Gastroesophageal sphincter (tissue), 4 donors: ENCODE results near the gene HMG20B. TPM values are rescaled to one million over a fixed set of nuclear protein-coding genes. Genes with fewer than 3 reads are reported as not detected.

Experiments
- ATAC-seq: fragments of 150-250 bp; one replicate; pipeline ENCODE4 v1.9.1; 2016; ENCODE audit warnings: mild to moderate bottlenecking, moderate library complexity
- H3K27ac ChIP-seq, 4 donors: fragments of 200-600 bp; sonication (generic) in 3 of 4; 1 replicate in 3 of 4; 2 replicates in 1 of 4; pipeline ENCODE4 v1.5.1; 2016 to 2019
- H3K27me3 ChIP-seq: fragments of 200-600 bp; sonication (generic); one replicate; pipeline ENCODE4 v1.5.1; 2019
- H3K36me3 ChIP-seq, 2 donors: fragments of 200-600 bp; sonication (generic); one replicate each; pipeline ENCODE4 v1.5.1; 2019; ENCODE audit warnings: control low read depth in 1 of 2
- H3K4me1 ChIP-seq, 3 donors: fragments of 200-600 bp; sonication (generic); 1 replicate in 2 of 3; 2 replicates in 1 of 3; pipeline ENCODE4 v1.5.1; 2016 to 2019; ENCODE audit warnings: control low read depth in 2 of 3
- H3K4me3 ChIP-seq, 2 donors: fragments of 200-600 bp; sonication (generic); one replicate each; pipeline ENCODE4 v1.5.1; 2019; ENCODE audit warnings: mild to moderate bottlenecking in 1 of 2, moderate library complexity in 1 of 2
- H3K9me3 ChIP-seq, 3 donors: fragments of 200-600 bp; sonication (generic); one replicate each; pipeline ENCODE4 v1.5.1; 2017 to 2019; ENCODE audit warnings: control low read depth in 2 of 3
- EP300 ChIP-seq: sonication (generic); formaldehyde crosslinking; IDR thresholded peaks from one replicate; pipeline ENCODE4 v1.6.1; 2017; ENCODE audit warnings: antibody characterized with exemption, mild to moderate bottlenecking
- POLR2A ChIP-seq, 2 donors: fragments of 450-650 bp; IDR thresholded peaks; one replicate each; pipeline ENCODE4 v1.6.1; 2017; ENCODE audit warnings: antibody characterized with exemption in 2 of 2, mild to moderate bottlenecking in 2 of 2, moderate library complexity in 1 of 2
- POLR2AphosphoS5 ChIP-seq: sonication (generic); formaldehyde crosslinking; IDR thresholded peaks from one replicate; pipeline ENCODE4 v1.6.1; 2017; ENCODE audit warnings: antibody characterized with exemption
- WGBS, 2 donors: methylation state at CpG; one replicate each; pipeline ENCODE4 v1.1.5; 2018; ENCODE audit warnings: low coverage in 1 of 2; 5-methylcytosine and 5-hydroxymethylcytosine counted together
- total RNA-seq, 4 donors: library from RNA; depleted of rRNA; stranded (reverse); fragments of >200 nt; gene quantifications; one replicate each; pipeline ENCODE4 v1.1.0, GENCODE V29; 2016
- TF ChIP-seq, protein P1 (sequence below), 4 experiments: fragments of 200-600 bp in 2 of 4; fragments of 450-650 bp in 2 of 4; sonication (generic) in 1 of 4; IDR thresholded peaks; one replicate each; pipeline ENCODE4 v1.5.1; 2017 to 2019; ENCODE audit warnings: antibody characterized with exemption in 4 of 4, mild to moderate bottlenecking in 2 of 4, moderate library complexity in 2 of 4

Gene HMG20B
- total RNA-seq, 4 donors from 2014 or later, result 106 to 203 (median 154) TPM

DNA sequence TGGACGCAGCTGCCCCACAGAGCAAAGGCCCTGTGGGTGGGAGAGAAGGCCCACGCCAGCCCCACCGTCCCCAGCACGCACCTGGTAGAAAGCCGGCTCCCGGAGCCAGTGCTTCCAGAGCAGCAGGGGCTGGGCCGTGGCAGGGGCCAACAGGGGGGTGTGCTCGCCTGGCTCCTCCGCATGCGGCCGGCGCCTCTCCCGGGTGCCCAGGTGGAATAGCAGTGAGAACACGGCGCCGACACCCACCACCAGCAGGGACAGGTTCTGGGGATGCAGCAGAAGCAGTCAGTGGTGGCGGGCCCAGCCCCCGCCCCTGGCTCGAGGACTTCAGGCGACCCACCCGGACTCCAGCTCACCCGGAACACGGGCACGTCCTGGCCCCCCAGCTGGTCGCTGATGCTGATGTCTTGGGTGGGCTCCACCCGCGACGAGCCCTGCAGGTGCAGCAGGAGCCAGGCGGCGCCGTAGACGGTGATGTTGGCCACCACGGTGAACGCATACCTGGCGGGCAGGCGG is 24.9 kb upstream of the HMG20B start:
- Histone ChIP-seq H3K27ac (no peak overlapping the region), H3K9me3 (no peaks in the 10 kb centered on the region), H3K36me3 (peaks cover 0 to 71% of the 10 kb centered on the region in 2 donors), H3K4me3 (no peak overlapping the region), H3K27me3 (no peaks in the 10 kb centered on the region), H3K4me1 (peaks cover 0 to 14% (median 0%) of the 10 kb centered on the region in 3 donors)
- WGBS, 2 donors, result no CpG with 5 or more reads among the region's 36 CpGs
- no peak for ATAC-seq
- TF ChIP-seq POLR2A (IDR thresholded peaks at IDR 0.05) (no peak), POLR2AphosphoS5 (no peak), EP300 (no peak)
- TF ChIP-seq, protein P1, sequence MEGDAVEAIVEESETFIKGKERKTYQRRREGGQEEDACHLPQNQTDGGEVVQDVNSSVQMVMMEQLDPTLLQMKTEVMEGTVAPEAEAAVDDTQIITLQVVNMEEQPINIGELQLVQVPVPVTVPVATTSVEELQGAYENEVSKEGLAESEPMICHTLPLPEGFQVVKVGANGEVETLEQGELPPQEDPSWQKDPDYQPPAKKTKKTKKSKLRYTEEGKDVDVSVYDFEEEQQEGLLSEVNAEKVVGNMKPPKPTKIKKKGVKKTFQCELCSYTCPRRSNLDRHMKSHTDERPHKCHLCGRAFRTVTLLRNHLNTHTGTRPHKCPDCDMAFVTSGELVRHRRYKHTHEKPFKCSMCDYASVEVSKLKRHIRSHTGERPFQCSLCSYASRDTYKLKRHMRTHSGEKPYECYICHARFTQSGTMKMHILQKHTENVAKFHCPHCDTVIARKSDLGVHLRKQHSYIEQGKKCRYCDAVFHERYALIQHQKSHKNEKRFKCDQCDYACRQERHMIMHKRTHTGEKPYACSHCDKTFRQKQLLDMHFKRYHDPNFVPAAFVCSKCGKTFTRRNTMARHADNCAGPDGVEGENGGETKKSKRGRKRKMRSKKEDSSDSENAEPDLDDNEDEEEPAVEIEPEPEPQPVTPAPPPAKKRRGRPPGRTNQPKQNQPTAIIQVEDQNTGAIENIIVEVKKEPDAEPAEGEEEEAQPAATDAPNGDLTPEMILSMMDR (IDR thresholded peaks at IDR 0.05), result no peak

DNA sequence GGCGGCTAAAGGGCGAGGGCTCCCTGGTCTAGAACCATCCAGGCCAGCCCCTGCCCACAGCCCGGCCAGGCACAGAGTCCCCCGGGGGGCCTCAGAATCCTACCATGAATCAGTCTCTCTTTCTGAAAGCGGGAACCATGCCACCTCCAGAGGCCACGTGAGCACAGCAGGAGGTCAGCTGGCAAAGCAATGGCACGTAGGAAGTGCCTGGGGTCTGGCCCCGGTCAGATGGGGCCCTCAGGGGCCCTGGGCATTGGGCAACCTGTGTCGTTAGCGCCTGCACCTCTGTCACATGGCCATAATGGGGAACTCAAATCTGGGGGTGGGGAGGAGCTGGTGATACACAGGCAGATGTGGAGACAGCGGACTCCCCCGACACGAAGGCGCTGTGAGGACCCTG is 24.1 kb upstream of the HMG20B start:
- H3K36me3 ChIP-seq, result peaks cover 0 to 63% of the 10 kb centered on the region in 2 donors
- no peak overlapping the region for H3K27ac ChIP-seq
- H3K9me3 ChIP-seq, result no peaks in the 10 kb centered on the region
- TF ChIP-seq POLR2AphosphoS5, result no peak
- no peak for TF ChIP-seq EP300
- TF ChIP-seq, protein P1 (IDR thresholded peaks at IDR 0.05), result no peak
- no peak for TF ChIP-seq POLR2A (IDR thresholded peaks at IDR 0.05)
- 85% methylated on average over 4 of the region's 14 CpGs; no CpG with 5 or more reads in 1 of the 2 donors for WGBS, 2 donors
- H3K4me3 ChIP-seq, result no peak overlapping the region
- no peak for ATAC-seq
- peaks cover 0 to 20% (median 0%) of the 10 kb centered on the region in 3 donors for H3K4me1 ChIP-seq
- no peaks in the 10 kb centered on the region for H3K27me3 ChIP-seq

DNA sequence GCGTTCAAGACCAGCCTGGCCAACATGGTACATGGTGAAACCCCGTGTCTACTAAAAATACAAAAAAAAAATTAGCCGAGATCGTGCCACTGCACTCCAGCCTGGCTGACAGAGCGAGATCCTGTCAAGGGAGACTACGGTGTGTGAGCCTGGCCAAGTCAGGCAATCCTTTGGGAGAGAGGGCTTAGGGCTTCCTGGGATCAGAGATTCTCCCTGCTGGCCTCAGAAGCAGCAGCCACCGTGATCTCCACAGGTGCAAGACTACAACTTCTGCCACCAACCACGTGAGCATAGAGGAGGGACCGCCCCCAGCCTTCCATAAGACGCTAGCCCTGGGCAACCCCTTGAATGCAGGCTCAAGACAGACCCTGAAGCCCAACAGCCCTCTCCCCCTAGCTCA is 22.9 kb upstream of the HMG20B start:
- H3K36me3 ChIP-seq, result peaks cover 0 to 51% of the 10 kb centered on the region in 2 donors
- no peak overlapping the region for H3K27ac ChIP-seq
- H3K4me1 ChIP-seq, result peaks cover 0 to 29% (median 0%) of the 10 kb centered on the region in 3 donors
- no peaks in the 10 kb centered on the region for H3K27me3 ChIP-seq
- ATAC-seq, result no peak
- 85 to 87% methylated on average over 3 to 5 of the region's 10 CpGs for WGBS, 2 donors
- no peaks in the 10 kb centered on the region for H3K9me3 ChIP-seq
- TF ChIP-seq POLR2AphosphoS5 (no peak), POLR2A (IDR thresholded peaks at IDR 0.05) (no peak), EP300 (no peak)
- TF ChIP-seq, protein P1 (IDR thresholded peaks at IDR 0.05), result no peak
- H3K4me3 ChIP-seq, result no peak overlapping the region

DNA sequence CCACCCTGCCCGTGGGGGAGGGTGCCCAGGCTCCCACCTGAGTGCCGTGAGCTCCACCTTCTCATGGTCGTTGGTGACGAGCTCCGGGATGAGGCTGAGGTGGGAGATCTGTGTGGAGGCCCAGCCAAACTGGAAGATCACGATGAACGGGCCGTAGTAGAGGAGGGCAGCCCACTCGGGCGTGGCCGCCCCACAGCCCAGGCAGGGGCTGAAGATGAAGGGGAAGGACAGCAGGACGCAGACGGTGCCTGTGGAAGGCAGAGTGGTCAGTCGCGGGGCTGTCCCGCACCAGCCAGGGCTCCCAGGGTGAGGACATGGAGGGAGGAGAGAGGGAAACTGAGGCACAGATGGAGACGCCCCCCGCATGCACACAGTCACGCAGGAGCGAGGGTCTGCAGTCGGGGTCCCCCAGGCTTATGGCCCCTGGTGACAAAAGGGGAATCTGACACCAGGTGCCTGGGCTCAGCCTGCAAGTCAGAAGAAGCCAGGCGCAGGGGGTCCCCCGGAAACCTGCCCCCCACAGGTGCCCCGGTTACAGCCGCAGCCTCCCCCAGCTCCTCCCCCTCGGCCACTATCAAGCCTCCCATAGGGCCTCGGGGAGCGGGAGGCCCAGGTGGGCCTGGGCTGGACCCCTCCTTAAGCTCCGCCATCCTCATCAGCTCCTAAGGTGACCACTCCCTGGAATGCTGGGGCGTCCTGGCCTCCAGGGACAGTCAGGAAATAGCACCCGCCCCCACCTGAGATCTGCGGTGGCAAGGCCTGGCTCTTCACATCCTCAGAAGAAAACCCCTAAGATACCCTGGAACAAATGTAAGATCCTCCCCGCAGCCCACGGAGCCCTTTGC is 21.6 kb upstream of the HMG20B start:
- 99% methylated on average over 13 of the region's 34 CpGs; no CpG with 5 or more reads in 1 of the 2 donors for WGBS, 2 donors
- Histone ChIP-seq H3K9me3 (no peaks in the 10 kb centered on the region), H3K36me3 (peaks cover 0 to 42% of the 10 kb centered on the region in 2 donors), H3K27me3 (no peaks in the 10 kb centered on the region), H3K27ac (no peak overlapping the region), H3K4me3 (no peak overlapping the region), H3K4me1 (peaks cover 0 to 39% (median 7%) of the 10 kb centered on the region in 3 donors)
- ATAC-seq, result no peak
- TF ChIP-seq, protein P1 (IDR thresholded peaks at IDR 0.05), result no peak
- TF ChIP-seq POLR2A (IDR thresholded peaks at IDR 0.05) (no peak), EP300 (no peak), POLR2AphosphoS5 (no peak)

DNA sequence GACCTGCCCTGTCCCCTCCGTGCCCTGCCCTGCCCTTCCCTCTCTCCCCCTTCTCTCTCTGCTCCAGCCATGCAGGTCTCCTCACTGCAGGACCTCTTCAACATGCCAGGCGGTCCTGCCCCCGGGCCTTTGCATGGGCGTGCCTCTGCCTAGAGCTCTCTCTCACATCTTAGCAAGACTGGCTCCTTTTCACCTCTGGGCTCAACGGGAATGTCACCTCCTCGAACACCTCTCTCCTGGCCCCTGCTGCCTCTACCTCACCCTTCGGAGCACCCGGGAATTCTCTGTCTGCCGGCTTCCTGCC is 21.0 kb upstream of the HMG20B start:
- H3K27ac ChIP-seq, result no peak overlapping the region
- ATAC-seq, result no peak
- H3K27me3 ChIP-seq, result no peaks in the 10 kb centered on the region
- no peaks in the 10 kb centered on the region for H3K9me3 ChIP-seq
- H3K36me3 ChIP-seq, result peaks cover 0 to 37% of the 10 kb centered on the region in 2 donors
- 76 to 80% methylated on average over 1 to 9 of the region's 9 CpGs for WGBS, 2 donors
- TF ChIP-seq, protein P1 (IDR thresholded peaks at IDR 0.05), result no peak
- H3K4me1 ChIP-seq, result peaks cover 0 to 45% (median 13%) of the 10 kb centered on the region in 3 donors
- H3K4me3 ChIP-seq, result no peak overlapping the region
